ENCODE measurements around the gene ACCS. TPM values are rescaled to one million over a fixed set of nuclear protein-coding genes. Genes with fewer than 3 reads are reported as not detected.
A peak's percentile ranks its signal among the peaks of the same experiment; 100 is the strongest.

ACCS gene
- total and polyA plus RNA-seq, 2 donors (not counting 3 experiments of a cell fraction or from before 2014, with no cell fraction given): 8.6 to 22.7 TPM

DNA sequence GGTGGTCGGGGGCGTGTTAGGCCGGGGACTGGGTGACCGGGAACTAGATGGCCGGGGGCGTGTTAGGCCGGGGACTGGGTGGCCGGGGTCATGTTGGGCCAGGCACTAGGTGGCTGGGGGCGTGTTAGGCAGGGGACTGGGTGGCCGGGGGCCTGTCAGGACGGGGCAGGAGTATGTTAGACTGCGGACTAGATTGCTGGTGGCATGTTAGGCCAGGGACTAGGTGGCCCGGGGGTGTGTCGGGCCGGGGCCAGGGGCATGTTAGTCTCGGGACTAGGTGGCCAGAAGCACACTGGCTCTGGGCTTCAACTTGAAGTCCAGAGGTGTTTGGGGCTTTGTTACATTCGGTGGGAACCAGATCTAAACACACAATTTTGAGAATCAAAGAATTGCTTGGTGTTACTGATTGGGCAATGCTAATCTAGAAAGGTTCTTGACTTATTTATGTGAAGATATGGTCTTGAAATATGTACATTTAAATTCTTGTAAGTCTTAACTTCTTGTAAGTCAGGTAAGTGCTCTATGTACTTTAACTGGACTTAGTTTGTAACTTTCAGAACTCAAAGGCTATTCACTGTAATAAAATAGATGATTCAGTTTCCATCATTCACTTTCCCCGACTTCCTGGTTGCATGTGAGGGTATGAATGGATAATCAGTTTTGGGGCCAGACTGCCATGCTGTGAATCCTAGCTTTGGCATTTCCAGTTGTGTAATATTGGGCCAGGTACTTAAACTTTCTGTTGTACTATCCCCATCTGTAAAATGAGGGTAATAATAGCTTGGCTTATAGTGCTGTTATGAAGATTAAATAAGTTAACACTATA is 30.5 kb downstream of the ACCS start:
- DNase-seq (ENCODE audit: low read depth, low spot score) (peak; percentile 26), FAIRE-seq (peak; percentile 53)
- ChIA-PET CTCF (interaction anchor here (1.6 kb wide), 1 partner anchor 207 kb away, joined by 3 read pairs; no protein-coding TSS in a partner anchor), POLR2A (no interaction called here)
- intact Hi-C loops (cut with micrococcal nuclease) (no loop called here), dilution Hi-C loops (cut with MboI; ENCODE audit: extremely low pct_ligation_motif_present, low sequenced_read_pairs) (no loop called here)
- Histone ChIP-seq H3K27me3 (ENCODE audit: control insufficient read depth in 2 of 2, insufficient read depth in 2 of 2, low read length in 2 of 2) (peaks cover 18 to 22% of the 10 kb centered on the region in 2 experiments), H3K4me3 (replicated peaks in 1 of 3; ENCODE audit: insufficient read depth in 1 of 3, low read depth in 1 of 3, low read length in 3 of 3) (peak overlapping the region; percentile 49 to 75 (median 62)), H3K36me3 (ENCODE audit: control insufficient read depth in 2 of 2, extremely low read depth in 1 of 2, insufficient read depth in 2 of 2, low read length in 2 of 2) (no peaks in the 10 kb centered on the region), H3K27ac (ENCODE audit: insufficient read depth, low read depth, low read length) (no peak overlapping the region), H3K4me2 (ENCODE audit: insufficient read depth, low read length) (peak overlapping the region; percentile 67), H4K20me1 (replicated peaks; ENCODE audit: control insufficient read depth, extremely low read depth, insufficient read depth, low read length) (no peaks in the 10 kb centered on the region), H3K4me1 (ENCODE audit: control insufficient read depth, extremely low read depth, insufficient read depth, low read length) (peaks cover 10% of the 10 kb centered on the region), H3K79me2 (ENCODE audit: control insufficient read depth, insufficient read depth, low read length) (no peaks in the 10 kb centered on the region), H3K9ac (replicated peaks; ENCODE audit: extremely low read depth, insufficient read depth, low read length) (peak overlapping the region; percentile 70), H3K9me1 (replicated peaks; ENCODE audit: control insufficient read depth, extremely low read depth, insufficient read depth, low read length) (no peaks in the 10 kb centered on the region), H3K9me3 (replicated peaks; ENCODE audit: control insufficient read depth, insufficient read depth, low read length) (no peaks in the 10 kb centered on the region), H2AFZ (ENCODE audit: low read depth, low read length) (peak overlapping the region; percentile 83)
- no TSS peak for BruUV-seq (replicated peaks)
- TF ChIP-seq POLR2A (IDR thresholded peaks at IDR 0.05; ENCODE audit: low read depth, low read length) (no peak), FOS (IDR thresholded peaks at IDR 0.05; ENCODE audit: borderline replicate concordance, insufficient read depth, low read length) (peak; percentile 13), MYC (IDR thresholded peaks at IDR 0.05; ENCODE audit: low read depth, low read length) (no peak), JUN (IDR thresholded peaks at IDR 0.05; ENCODE audit: borderline replicate concordance, insufficient read depth, insufficient read length, low read depth) (no peak), GATA2 (IDR thresholded peaks at IDR 0.05; ENCODE audit: insufficient read depth, insufficient read length, low read depth, low read length) (no peak), EZH2 (IDR thresholded peaks at IDR 0.05; ENCODE audit: borderline replicate concordance, low read depth, low read length, severe bottlenecking) (no peak)
- TF ChIP-seq, protein P1, sequence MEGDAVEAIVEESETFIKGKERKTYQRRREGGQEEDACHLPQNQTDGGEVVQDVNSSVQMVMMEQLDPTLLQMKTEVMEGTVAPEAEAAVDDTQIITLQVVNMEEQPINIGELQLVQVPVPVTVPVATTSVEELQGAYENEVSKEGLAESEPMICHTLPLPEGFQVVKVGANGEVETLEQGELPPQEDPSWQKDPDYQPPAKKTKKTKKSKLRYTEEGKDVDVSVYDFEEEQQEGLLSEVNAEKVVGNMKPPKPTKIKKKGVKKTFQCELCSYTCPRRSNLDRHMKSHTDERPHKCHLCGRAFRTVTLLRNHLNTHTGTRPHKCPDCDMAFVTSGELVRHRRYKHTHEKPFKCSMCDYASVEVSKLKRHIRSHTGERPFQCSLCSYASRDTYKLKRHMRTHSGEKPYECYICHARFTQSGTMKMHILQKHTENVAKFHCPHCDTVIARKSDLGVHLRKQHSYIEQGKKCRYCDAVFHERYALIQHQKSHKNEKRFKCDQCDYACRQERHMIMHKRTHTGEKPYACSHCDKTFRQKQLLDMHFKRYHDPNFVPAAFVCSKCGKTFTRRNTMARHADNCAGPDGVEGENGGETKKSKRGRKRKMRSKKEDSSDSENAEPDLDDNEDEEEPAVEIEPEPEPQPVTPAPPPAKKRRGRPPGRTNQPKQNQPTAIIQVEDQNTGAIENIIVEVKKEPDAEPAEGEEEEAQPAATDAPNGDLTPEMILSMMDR (IDR thresholded peaks at IDR 0.05; ENCODE audit: extremely low read depth in 1 of 2, insufficient read depth in 1 of 2, low read depth in 1 of 2, low read length in 2 of 2): no peak
- TF ChIP-seq, protein P2, sequence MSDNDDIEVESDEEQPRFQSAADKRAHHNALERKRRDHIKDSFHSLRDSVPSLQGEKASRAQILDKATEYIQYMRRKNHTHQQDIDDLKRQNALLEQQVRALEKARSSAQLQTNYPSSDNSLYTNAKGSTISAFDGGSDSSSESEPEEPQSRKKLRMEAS (IDR thresholded peaks at IDR 0.05; ENCODE audit: insufficient read depth, insufficient read length): no peak
